Measurements from ENCODE around the gene ARHGEF39.

ARHGEF39 gene

GRCh38 chr9:35674025-35674361 lies 9.0 kb upstream of the ARHGEF39 start:
- no peak for DNase-seq (ENCODE audit: low read depth)
- H3K4me3 ChIP-seq (ENCODE audit: low read depth, low read length) = no peak overlapping the region
- TF ChIP-seq CTCF (IDR thresholded peaks at IDR 0.05; ENCODE audit: low read depth, low read length, missing control alignments) = no peak

DNA sequence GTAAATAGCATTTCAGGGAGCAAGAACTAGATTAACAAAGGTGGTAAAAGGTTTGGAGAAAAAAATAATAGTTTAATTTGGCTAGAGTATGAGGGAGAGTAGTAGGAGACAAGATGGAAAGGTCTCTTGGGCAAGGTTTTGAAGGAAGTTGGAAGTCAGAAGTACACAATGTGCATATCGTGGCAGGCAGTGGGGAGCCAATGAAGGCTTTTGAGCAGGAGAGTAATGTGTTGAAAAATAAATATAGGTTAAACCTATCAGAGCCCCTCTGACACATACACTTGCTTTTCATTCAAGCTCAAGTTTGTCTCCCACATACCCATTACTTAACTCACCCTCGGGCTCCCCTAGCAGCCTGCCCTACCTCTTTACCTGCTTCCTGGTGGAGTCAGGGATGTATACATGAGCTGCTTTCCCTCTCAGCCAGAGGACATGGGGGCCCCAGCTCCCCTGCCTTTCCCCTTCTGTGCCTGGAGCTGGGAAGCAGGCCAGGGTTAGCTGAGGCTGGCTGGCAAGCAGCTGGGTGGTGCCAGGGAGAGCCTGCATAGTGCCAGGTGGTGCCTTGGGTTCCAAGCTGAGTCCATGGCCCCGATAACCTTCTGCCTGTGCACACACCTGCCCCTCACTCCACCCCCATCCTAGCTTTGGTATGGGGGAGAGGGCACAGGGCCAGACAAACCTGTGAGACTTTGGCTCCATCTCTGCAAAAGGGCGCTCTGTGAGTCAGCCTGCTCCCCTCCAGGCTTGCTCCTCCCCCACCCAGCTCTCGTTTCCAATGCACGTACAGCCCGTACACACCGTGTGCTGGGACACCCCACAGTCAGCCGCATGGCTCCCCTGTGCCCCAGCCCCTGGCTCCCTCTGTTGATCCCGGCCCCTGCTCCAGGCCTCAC lies 8.4 kb upstream of the ARHGEF39 start, which contains the start of gene CA9:
Gene CA9 (plus strand): TSS at position 797 of the 893 bp plus-strand sequence. CDS start 32 bp downstream, at position 829.
- DNase-seq (ENCODE audit: low read depth) = no peak
- TF ChIP-seq CTCF (IDR thresholded peaks at IDR 0.05; ENCODE audit: low read depth, low read length, missing control alignments) = no peak
- H3K4me3 ChIP-seq (ENCODE audit: low read depth, low read length) = no peak within 1 kb of the TSS

DNA sequence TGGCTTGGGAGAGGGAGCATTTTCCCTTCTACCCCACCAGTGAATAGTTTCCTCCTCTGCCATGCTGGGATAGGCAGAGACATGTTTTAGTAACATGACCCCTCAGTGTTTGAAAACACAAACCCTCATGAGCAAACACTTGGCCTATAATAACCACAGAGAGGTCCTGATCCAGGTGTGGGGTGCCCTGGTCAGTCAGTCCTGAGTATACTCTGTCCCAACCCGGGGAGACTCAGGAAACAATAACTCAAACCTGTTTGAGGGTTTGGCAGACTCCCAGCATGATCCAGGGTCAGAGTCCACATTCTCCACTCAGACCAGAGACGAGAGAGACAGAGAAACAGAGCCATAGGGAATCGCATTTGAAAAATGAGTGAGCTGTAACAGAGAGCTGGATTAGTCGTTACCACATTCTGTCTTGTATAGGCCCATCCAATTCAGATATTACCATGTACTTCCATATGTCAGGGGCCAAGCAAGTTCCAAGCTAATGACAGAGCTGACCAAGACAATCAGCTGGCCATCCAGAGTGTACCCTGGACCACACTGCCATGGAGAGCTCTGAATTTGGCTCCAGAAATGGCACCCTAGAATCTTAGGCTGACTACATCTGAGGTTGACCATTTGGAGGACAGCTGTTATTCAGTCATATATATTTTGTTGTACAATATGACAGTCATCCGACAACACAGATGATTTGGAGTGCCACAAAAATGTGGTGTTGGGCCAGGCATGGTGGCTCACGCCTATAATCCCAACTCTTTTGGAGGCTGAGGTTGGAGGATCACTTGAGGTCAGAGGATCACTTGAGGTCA lies 4.5 kb upstream of the ARHGEF39 start:
- no peak for DNase-seq (ENCODE audit: low read depth)
- H3K4me3 ChIP-seq (ENCODE audit: low read depth, low read length) = no peak overlapping the region
- no peak for TF ChIP-seq CTCF (IDR thresholded peaks at IDR 0.05; ENCODE audit: low read depth, low read length, missing control alignments)

DNA sequence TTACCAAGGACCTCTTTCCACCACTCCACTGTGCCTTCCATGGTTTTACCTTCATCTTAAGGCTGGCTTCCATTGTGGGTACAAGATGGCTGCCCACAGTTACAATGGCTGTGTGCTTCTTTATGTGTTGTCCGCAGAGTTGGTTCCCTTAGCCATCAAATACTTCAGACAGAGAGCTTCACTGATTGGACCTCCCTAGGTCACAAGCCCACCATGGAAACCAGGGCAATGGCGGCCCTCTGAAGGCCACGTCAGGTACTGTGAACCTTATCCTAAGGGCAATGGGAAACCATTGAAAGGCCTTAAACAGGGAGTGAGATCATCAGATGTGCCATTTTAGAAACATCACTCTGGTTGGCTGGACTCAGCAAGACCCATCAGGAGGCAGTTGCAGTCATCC lies 2.9 kb upstream of the ARHGEF39 start:
- no peak overlapping the region for H3K4me3 ChIP-seq (ENCODE audit: low read depth, low read length)
- no peak for DNase-seq (ENCODE audit: low read depth)
- no peak for TF ChIP-seq CTCF (IDR thresholded peaks at IDR 0.05; ENCODE audit: low read depth, low read length, missing control alignments)

GRCh38 chr9:35666549-35666948 lies 1.6 kb upstream of the ARHGEF39 start:
- no peak overlapping the region for H3K4me3 ChIP-seq (ENCODE audit: low read depth, low read length)
- no peak for TF ChIP-seq CTCF (IDR thresholded peaks at IDR 0.05; ENCODE audit: low read depth, low read length, missing control alignments)
- DNase-seq (ENCODE audit: low read depth) = no peak

GRCh38 chr9:35666045-35666444 lies 1.1 kb upstream of the ARHGEF39 start:
- no peak overlapping the region for H3K4me3 ChIP-seq (ENCODE audit: low read depth, low read length)
- no peak for TF ChIP-seq CTCF (IDR thresholded peaks at IDR 0.05; ENCODE audit: low read depth, low read length, missing control alignments)

More at GRCh38 chr9:35666045-35666444, 1.1 kb upstream of the ARHGEF39 start:
- DNase-seq (ENCODE audit: low read depth) = no peak
